Measurements from ENCODE around the gene PHLPP1. TPM values are rescaled to one million over a fixed set of nuclear protein-coding genes. Genes with fewer than 3 reads are reported as not detected.
"Not testable (repeated sequence)": the region's sequence is repeated elsewhere in the genome, so short reads cannot be mapped to it uniquely, and the experiment has no call there.

PHLPP1 gene
- total RNA-seq, 4 donors from 2014 or later = 17.7 to 29.5 (median 25.5) TPM

DNA sequence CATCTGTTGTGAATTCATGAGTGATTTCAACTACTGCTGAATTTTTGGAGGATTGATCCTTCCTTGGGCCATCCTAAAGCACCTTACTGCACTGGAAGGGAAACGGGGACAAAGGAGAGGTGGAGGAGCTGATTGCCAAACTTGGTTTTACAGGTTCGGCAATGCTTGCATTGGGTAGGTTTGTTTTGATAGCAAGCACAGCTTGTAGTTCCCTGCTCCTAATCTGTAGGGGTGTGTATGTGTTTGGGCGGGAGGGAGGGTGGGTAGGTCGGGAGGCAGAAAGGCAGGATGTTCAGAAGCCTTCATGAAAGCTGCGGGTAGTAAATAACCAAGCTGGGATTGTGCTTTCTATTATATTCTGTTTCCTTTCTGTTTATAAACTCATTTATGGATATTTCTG is 24.6 kb downstream of the PHLPP1 start:
- in situ Hi-C loops (cut with MboI; ENCODE audit: low pct_ligation_motif_present in 1 of 4, low pct_unique_long_range_greater_than_20kb in 1 of 4, low sequenced_read_pairs in 3 of 4) = no loop called here
- no peak for DNase-seq
- Histone ChIP-seq H3K9me3 (no peaks in the 10 kb centered on the region), H3K4me3 (no peak overlapping the region), H3K27ac (peak overlapping the region; percentile 74 to 85 (median 78)), H3K4me1 (peaks cover 6 to 55% (median 42%) of the 10 kb centered on the region in 4 donors), H3K27me3 (no peaks in the 10 kb centered on the region), H3K36me3 (no peaks in the 10 kb centered on the region)
- WGBS, 2 donors (ENCODE audit: low coverage in 1 of 2) = 25 to 57% methylated on average over 2 to 5 of the region's 5 CpGs
- TF ChIP-seq EP300 (IDR thresholded peaks at IDR 0.05; ENCODE audit: low read depth) (no peak), POLR2AphosphoS5 (IDR thresholded peaks at IDR 0.05) (no peak), POLR2A (IDR thresholded peaks at IDR 0.05) (no peak)
- TF ChIP-seq, protein P1, sequence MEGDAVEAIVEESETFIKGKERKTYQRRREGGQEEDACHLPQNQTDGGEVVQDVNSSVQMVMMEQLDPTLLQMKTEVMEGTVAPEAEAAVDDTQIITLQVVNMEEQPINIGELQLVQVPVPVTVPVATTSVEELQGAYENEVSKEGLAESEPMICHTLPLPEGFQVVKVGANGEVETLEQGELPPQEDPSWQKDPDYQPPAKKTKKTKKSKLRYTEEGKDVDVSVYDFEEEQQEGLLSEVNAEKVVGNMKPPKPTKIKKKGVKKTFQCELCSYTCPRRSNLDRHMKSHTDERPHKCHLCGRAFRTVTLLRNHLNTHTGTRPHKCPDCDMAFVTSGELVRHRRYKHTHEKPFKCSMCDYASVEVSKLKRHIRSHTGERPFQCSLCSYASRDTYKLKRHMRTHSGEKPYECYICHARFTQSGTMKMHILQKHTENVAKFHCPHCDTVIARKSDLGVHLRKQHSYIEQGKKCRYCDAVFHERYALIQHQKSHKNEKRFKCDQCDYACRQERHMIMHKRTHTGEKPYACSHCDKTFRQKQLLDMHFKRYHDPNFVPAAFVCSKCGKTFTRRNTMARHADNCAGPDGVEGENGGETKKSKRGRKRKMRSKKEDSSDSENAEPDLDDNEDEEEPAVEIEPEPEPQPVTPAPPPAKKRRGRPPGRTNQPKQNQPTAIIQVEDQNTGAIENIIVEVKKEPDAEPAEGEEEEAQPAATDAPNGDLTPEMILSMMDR (IDR thresholded peaks at IDR 0.05) = no peak
- intact Hi-C loops (cut with DNase I; ENCODE audit: low total_unique reads) = loop anchor here (5.0 kb wide), 1 partner anchor 362 kb away; no protein-coding TSS in a partner anchor

DNA sequence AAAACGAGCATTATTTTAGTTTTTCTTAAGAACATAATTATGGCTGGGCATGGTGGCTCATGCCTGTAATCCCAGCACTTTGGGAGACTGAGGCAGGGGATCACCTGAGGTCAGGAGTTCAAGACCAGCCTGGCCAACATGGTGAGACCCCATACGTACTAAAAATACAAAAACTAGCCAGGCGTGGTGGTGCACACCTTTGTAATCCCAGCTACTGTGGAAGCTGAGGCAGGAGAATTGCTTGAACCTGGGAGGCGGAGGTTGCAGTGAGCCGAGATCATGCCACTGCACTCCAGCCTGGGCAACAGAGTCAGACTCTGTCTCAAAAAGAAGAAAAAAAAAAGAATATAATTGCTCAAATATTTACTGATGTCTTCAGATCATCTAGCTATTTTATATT is 25.3 kb downstream of the PHLPP1 start:
- peaks cover 6 to 59% (median 49%) of the 10 kb centered on the region in 4 donors for H3K4me1 ChIP-seq
- in situ Hi-C loops (cut with MboI; ENCODE audit: low pct_ligation_motif_present in 1 of 4, low pct_unique_long_range_greater_than_20kb in 1 of 4, low sequenced_read_pairs in 3 of 4); H3K36me3 ChIP-seq; H3K27me3 ChIP-seq; DNase-seq; H3K9me3 ChIP-seq: not testable (repeated sequence)
- intact Hi-C loops (cut with DNase I; ENCODE audit: low total_unique reads) = loop anchor here (5.0 kb wide), 1 partner anchor 362 kb away; no protein-coding TSS in a partner anchor
- WGBS, 2 donors (ENCODE audit: low coverage in 1 of 2) = 55 to 56% methylated on average over 5 of the region's 5 CpGs
- H3K4me3 ChIP-seq = peak overlapping the region in 1 of 4 donors; percentile 14
- peak overlapping the region; percentile 74 to 85 (median 78) for H3K27ac ChIP-seq

DNA sequence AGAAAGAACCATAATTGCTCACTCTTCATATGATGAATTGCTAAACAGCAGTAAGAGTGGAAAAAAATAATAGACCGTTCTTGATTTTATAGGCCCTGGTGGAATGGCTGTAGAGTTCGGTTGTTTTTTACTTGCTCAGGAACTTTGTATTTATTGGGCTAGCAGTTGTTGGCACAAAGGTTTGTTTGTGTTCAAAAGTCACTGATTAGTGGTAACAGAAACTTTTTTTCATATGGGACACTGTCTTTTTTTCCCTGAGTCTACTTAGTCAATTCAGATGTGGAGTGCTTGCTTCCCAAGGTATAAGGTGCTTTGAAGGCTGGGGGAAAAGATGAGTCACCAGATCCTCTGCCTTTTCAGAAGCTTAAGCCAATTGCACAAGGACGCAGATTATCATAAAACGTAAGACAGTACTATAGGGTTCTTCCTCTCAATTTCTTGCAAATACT is 25.8 kb downstream of the PHLPP1 start:
- DNase-seq = peak; percentile 42
- H3K4me1 ChIP-seq = peaks cover 6 to 64% (median 49%) of the 10 kb centered on the region in 4 donors
- intact Hi-C loops (cut with DNase I; ENCODE audit: low total_unique reads) = loop anchor here (5.0 kb wide), 1 partner anchor 361 kb away; no protein-coding TSS in a partner anchor

DNA sequence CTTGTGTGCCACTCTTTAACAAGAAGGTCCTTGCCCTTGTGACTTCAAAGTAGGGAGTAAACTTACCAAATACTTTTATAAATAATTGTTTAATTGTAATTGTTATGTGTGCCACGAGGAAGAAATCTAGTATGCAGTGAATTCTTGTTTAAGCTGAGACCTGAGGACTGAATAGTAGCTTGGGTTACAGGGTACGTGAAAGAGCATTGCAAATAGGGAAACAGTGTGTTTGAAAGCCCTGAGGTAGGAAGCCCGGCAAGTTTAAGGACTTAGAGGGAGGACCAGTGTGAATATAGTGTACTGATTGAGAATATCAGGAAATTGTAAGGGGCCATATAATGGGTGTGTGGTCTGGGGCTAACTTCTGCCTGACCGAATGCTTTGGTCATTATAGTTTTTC is 26.2 kb downstream of the PHLPP1 start:
- intact Hi-C loops (cut with DNase I; ENCODE audit: low total_unique reads) (loop anchor here (5.0 kb wide), 1 partner anchor 361 kb away; no protein-coding TSS in a partner anchor), in situ Hi-C loops (cut with MboI; ENCODE audit: low pct_ligation_motif_present in 1 of 4, low pct_unique_long_range_greater_than_20kb in 1 of 4, low sequenced_read_pairs in 3 of 4) (no loop called here)
- H3K4me1 ChIP-seq = peaks cover 6 to 67% (median 49%) of the 10 kb centered on the region in 4 donors
- no peaks in the 10 kb centered on the region for H3K9me3 ChIP-seq
- no peaks in the 10 kb centered on the region for H3K36me3 ChIP-seq
- 29 to 53% methylated on average over 4 of the region's 4 CpGs for WGBS, 2 donors (ENCODE audit: low coverage in 1 of 2)
- TF ChIP-seq POLR2AphosphoS5 (IDR thresholded peaks at IDR 0.05) (no peak), EP300 (IDR thresholded peaks at IDR 0.05; ENCODE audit: low read depth) (no peak), POLR2A (IDR thresholded peaks at IDR 0.05) (no peak)
- TF ChIP-seq, protein P1 (IDR thresholded peaks at IDR 0.05) = no peak
- H3K4me3 ChIP-seq = peak overlapping the region in 1 of 4 donors; percentile 14
- no peak for DNase-seq
- peak overlapping the region; percentile 74 to 85 (median 78) for H3K27ac ChIP-seq
- H3K27me3 ChIP-seq = no peaks in the 10 kb centered on the region

More for the DNA sequence above, 25.8 kb downstream of the PHLPP1 start:
- WGBS, 2 donors (ENCODE audit: low coverage in 1 of 2) = 9 to 28% methylated on average over 4 of the region's 4 CpGs
- H3K27ac ChIP-seq = peak overlapping the region; percentile 74 to 85 (median 78)
- H3K4me3 ChIP-seq = peak overlapping the region in 1 of 4 donors; percentile 14
- TF ChIP-seq, protein P1 (IDR thresholded peaks at IDR 0.05) = no peak
- TF ChIP-seq POLR2AphosphoS5 (IDR thresholded peaks at IDR 0.05) = peak; percentile 13 to 71 (median 38)
- no peaks in the 10 kb centered on the region for H3K36me3 ChIP-seq
- in situ Hi-C loops (cut with MboI; ENCODE audit: low pct_ligation_motif_present in 1 of 4, low pct_unique_long_range_greater_than_20kb in 1 of 4, low sequenced_read_pairs in 3 of 4) = no loop called here
- no peaks in the 10 kb centered on the region for H3K9me3 ChIP-seq
- H3K27me3 ChIP-seq = no peaks in the 10 kb centered on the region
